AG09319 (cell line): ENCODE results near the gene PGBD5.
"Not testable (repeated sequence)": the region's sequence is repeated elsewhere in the genome, so short reads cannot be mapped to it uniquely, and the experiment has no call there.

ENCODE experiments used
- DNase-seq: peaks from one replicate; pipeline ENCODE4 v3.0.0-alpha.2; 2010; ENCODE audit warnings: low read depth; ENCODE audit errors: extremely low read depth
- TF ChIP-seq, protein P1 (sequence below): IDR thresholded peaks from 2 replicates; pipeline ENCODE4 v1.5.1; 2011; ENCODE audit warnings: low read depth, mild to moderate bottlenecking, inconsistent platforms, low read length, moderate library complexity

The PGBD5 gene

GRCh38 chr1:230415405-230416132 lies 10.6 kb downstream of the PGBD5 start:
- TF ChIP-seq, protein P1, sequence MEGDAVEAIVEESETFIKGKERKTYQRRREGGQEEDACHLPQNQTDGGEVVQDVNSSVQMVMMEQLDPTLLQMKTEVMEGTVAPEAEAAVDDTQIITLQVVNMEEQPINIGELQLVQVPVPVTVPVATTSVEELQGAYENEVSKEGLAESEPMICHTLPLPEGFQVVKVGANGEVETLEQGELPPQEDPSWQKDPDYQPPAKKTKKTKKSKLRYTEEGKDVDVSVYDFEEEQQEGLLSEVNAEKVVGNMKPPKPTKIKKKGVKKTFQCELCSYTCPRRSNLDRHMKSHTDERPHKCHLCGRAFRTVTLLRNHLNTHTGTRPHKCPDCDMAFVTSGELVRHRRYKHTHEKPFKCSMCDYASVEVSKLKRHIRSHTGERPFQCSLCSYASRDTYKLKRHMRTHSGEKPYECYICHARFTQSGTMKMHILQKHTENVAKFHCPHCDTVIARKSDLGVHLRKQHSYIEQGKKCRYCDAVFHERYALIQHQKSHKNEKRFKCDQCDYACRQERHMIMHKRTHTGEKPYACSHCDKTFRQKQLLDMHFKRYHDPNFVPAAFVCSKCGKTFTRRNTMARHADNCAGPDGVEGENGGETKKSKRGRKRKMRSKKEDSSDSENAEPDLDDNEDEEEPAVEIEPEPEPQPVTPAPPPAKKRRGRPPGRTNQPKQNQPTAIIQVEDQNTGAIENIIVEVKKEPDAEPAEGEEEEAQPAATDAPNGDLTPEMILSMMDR = no peak
- DNase-seq = no peak

- DNase-seq = no peak
Observed at GRCh38 chr1:230414694-230415093, 11.4 kb downstream of the PGBD5 start.

GRCh38 chr1:230414102-230414501 lies 12.0 kb downstream of the PGBD5 start:
- TF ChIP-seq, protein P1 = no peak
- no peak for DNase-seq

More at GRCh38 chr1:230414694-230415093, 11.4 kb downstream of the PGBD5 start:
- TF ChIP-seq, protein P1 = no peak

GRCh38 chr1:230413061-230413460 lies 13.1 kb downstream of the PGBD5 start:
- no peak for DNase-seq
- TF ChIP-seq, protein P1 = no peak

GRCh38 chr1:230408971-230409370 lies 17.2 kb downstream of the PGBD5 start:
- TF ChIP-seq, protein P1 = no peak
- DNase-seq = no peak

DNA sequence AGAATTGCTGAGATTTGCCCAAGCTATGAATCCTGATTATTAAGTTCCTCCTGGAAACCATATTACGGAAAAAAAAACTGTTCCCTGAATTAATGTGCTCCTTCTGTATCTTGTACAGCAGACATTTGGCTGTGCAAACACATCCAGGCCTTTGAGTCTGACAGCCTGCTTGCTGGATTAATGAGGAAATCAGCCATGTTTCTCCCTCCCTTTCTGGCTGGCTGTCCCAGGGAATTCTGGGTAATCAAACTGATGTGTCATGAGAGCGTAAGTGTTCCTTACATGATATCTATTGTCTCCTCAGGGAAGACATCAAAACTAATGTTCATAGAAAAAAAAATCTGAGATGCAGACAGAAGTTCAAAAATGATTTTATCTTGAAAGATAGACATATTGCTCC lies 18.8 kb downstream of the PGBD5 start:
- DNase-seq = no peak
- TF ChIP-seq, protein P1 = no peak

DNA sequence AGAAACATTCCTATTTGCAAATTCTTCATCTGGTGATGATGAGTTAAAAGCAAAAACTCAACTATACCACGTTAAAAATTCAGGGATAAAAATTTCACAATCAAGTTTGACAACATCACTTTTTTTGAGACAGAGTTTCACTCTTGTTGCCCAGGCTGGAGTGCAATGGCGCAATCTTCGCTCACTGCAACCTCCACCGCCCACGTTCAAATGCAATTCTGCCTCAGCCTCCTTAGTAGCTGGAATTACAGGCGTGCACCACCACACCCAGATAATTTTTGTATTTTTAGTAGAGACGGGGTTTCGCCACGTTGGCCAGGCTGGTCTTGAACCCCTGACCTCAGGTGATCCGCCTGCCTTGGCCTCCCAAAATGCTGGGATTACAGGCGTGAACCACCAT lies 19.4 kb downstream of the PGBD5 start:
- not testable (repeated sequence) for DNase-seq

GRCh38 chr1:230403442-230403841 lies 22.7 kb downstream of the PGBD5 start:
- TF ChIP-seq, protein P1 = no peak
- DNase-seq = no peak
